HUES48 (cell line): Measurements from ENCODE around the gene PRKAG1.

Experiments
- H3K27ac ChIP-seq: one replicate; pipeline ENCODE4 v1.7.0; 2013; ENCODE audit warnings: low read depth, low read length, inconsistent platforms
- H3K27me3 ChIP-seq: 2 replicates; pipeline ENCODE4 v1.6.1; 2013; ENCODE audit warnings: mild to moderate bottlenecking, low read length; ENCODE audit not compliant: control insufficient read depth, insufficient read depth
- H3K36me3 ChIP-seq: 2 replicates; pipeline ENCODE4 v1.6.1; 2013; ENCODE audit warnings: low read length; ENCODE audit not compliant: control insufficient read depth, insufficient read depth
- H3K4me1 ChIP-seq: 2 replicates; pipeline ENCODE4 v1.6.1; 2013; ENCODE audit warnings: mild to moderate bottlenecking, low read length; ENCODE audit not compliant: control insufficient read depth, insufficient read depth
- H3K4me3 ChIP-seq: 2 replicates; pipeline ENCODE4 v1.5.1; 2013; ENCODE audit warnings: mild to moderate bottlenecking, low read depth, low read length
- H3K9ac ChIP-seq: 2 replicates; pipeline ENCODE4 v1.6.1; 2013; ENCODE audit warnings: mild to moderate bottlenecking, low read depth, low read length, moderate library complexity
- H3K9me3 ChIP-seq: 2 replicates; pipeline ENCODE4 v1.6.1; 2013; ENCODE audit warnings: low read length; ENCODE audit not compliant: control insufficient read depth, insufficient read depth

The PRKAG1 gene

GRCh38 chr12:48988030-48988649 lies 30.4 kb downstream of the PRKAG1 start:
- peaks cover 70% of the 10 kb centered on the region for H3K27me3 ChIP-seq
- H3K9ac ChIP-seq = no peak overlapping the region

DNA sequence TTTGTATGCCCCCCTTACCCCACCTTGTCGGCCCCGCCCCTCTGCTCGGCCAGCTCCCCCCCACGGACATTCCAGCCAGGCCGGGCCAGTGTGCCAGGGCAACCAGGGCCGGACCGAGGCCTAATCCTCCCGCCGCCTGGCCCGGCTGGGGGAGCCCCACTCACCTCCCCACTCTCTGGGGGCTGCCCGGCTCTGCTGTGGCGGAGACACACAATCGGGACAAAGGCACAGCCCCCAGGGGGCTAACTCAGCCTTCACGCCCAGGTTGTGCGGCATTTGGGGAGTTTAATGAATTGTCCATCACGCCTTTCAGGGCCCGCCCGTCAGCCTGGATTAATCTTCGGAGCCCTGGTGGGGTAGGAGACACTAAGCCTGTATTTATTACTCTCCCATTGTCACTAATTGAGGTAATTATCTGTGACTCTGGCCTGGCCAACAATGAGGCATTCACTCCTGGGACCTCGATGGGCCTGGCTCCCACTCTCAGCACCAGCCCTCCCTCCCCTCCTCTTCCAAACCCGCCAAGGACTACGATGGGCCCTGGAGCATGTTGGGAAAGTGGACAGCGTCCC lies 31.8 kb downstream of the PRKAG1 start:
- H3K9ac ChIP-seq = no peak overlapping the region
- H3K27me3 ChIP-seq = peaks cover 75% of the 10 kb centered on the region
- no peaks in the 10 kb centered on the region for H3K9me3 ChIP-seq
- no peaks in the 10 kb centered on the region for H3K36me3 ChIP-seq
- no peaks in the 10 kb centered on the region for H3K4me1 ChIP-seq
- H3K4me3 ChIP-seq = no peak overlapping the region
- H3K27ac ChIP-seq = no peak overlapping the region

More at GRCh38 chr12:48988030-48988649, 30.4 kb downstream of the PRKAG1 start:
- H3K9me3 ChIP-seq = no peaks in the 10 kb centered on the region
- H3K4me3 ChIP-seq = no peak overlapping the region
- no peaks in the 10 kb centered on the region for H3K36me3 ChIP-seq
- no peaks in the 10 kb centered on the region for H3K4me1 ChIP-seq
- H3K27ac ChIP-seq = no peak overlapping the region

- H3K4me3 ChIP-seq = no peak overlapping the region
- no peak overlapping the region for H3K27ac ChIP-seq
- no peak overlapping the region for H3K9ac ChIP-seq
- peaks cover 83% of the 10 kb centered on the region for H3K27me3 ChIP-seq
- peaks cover 4% of the 10 kb centered on the region; the same call in 1 of the 2 replicates for H3K4me1 ChIP-seq
- H3K36me3 ChIP-seq = no peaks in the 10 kb centered on the region
- H3K9me3 ChIP-seq = no peaks in the 10 kb centered on the region
These were observed 32.7 kb downstream of the PRKAG1 start for GRCh38 chr12:48985901-48986300.

DNA sequence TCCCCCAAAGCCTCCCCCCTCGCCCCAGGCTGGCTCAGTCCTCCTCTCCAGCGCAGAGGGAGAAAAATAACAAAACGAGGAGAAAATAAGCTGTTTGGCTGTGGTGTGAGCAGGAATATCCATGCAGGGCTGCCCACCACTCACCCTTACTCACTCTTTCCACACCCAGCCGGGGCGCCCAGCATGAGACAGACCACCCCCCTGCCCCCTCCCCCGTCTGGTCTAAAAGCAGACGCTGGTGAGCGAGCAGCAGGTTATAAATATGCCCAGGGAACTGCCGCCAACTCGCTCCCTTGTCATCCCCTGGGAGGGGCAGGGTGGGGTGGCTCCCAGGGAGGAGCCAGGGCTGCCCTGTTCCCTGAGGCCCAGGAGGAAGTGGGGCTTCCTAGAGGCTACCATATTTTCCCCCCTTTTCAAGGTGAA lies 33.1 kb downstream of the PRKAG1 start:
- Histone ChIP-seq H3K4me1 (peaks cover 7% of the 10 kb centered on the region; the same call in 1 of the 2 replicates), H3K27ac (no peak overlapping the region), H3K4me3 (no peak overlapping the region), H3K9me3 (no peaks in the 10 kb centered on the region), H3K9ac (no peak overlapping the region), H3K27me3 (peaks cover 83% of the 10 kb centered on the region), H3K36me3 (no peaks in the 10 kb centered on the region)

DNA sequence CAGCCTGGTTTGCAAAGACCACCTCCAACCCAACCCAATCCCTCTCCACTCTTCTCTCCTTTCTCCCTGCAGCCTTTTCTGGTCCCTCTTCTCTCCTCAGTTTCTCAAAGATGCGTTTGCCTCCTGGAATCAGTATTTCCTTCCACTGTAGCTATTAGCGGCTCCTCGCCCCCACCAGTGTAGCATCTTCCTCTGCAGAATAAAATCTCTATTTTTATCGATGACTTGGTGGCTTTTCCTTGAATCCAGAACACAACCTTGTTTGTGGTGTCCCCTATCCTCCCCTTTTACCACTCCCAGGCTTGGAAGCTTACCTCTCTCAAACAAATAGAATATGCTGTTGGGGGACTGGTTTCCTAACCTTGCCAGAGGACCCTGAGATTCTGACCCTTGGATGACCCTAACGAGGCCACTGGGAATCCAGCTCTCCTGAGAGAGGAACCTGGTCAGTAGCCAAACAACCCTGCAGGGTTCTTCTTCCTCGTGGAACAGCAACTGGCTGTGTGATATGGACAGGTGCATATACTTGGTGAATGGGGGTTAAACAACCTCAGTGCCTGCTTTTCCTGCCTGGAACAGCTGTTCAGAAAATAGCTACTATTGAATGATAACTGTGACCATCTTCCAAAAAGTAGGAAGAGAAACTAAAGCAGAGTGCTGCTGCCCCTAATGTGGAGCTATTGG lies 36.0 kb downstream of the PRKAG1 start:
- Histone ChIP-seq H3K4me1 (peaks cover 26% of the 10 kb centered on the region), H3K9ac (no peak overlapping the region), H3K27me3 (peaks cover 98% of the 10 kb centered on the region), H3K36me3 (no peaks in the 10 kb centered on the region), H3K27ac (no peak overlapping the region), H3K9me3 (no peaks in the 10 kb centered on the region), H3K4me3 (no peak overlapping the region)

DNA sequence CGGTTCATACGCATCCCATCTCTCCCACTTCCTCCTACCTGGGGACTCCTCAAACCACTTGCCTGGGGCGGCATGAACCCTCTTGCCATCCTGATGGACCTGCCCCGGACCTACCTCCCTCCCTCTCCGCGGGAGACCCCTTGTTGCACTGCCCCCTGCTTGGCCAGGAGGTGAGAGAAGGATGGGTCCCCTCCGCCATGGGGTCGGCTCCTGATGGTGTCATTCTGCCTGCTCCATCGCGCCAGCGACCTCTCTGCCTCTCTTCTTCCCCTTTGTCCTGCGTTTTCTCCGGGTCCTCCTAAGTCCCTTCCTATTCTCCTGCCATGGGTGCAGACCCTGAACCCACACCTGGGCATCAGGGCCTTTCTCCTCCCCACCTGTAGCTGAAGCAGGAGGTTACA lies 36.8 kb downstream of the PRKAG1 start:
- H3K36me3 ChIP-seq = no peaks in the 10 kb centered on the region
- no peak overlapping the region for H3K9ac ChIP-seq
- H3K9me3 ChIP-seq = no peaks in the 10 kb centered on the region
- no peak overlapping the region for H3K27ac ChIP-seq
- H3K4me3 ChIP-seq = peak overlapping the region; percentile 59
- peaks cover 26% of the 10 kb centered on the region for H3K4me1 ChIP-seq
- H3K27me3 ChIP-seq = peaks cover 98% of the 10 kb centered on the region

DNA sequence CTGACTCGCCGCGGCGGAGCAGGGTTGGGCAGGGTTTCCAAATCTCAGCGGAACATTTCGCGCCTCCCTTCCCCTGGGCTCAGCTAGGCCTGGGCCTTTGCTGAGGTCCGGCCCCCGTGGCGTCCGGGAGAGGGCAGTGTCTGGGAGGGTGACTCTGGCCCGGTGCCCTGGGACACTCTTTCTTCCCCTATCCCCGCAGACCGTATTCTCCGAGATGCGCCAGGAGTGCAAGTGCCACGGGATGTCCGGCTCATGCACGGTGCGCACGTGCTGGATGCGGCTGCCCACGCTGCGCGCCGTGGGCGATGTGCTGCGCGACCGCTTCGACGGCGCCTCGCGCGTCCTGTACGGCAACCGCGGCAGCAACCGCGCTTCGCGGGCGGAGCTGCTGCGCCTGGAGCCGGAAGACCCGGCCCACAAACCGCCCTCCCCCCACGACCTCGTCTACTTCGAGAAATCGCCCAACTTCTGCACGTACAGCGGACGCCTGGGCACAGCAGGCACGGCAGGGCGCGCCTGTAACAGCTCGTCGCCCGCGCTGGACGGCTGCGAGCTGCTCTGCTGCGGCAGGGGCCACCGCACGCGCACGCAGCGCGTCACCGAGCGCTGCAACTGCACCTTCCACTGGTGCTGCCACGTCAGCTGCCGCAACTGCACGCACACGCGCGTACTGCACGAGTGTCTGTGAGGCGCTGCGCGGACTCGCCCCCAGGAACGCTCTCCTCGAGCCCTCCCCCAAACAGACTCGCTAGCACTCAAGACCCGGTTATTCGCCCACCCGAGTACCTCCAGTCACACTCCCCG lies 37.4 kb downstream of the PRKAG1 start:
- peaks cover 26% of the 10 kb centered on the region for H3K4me1 ChIP-seq
- H3K9ac ChIP-seq = no peak overlapping the region
- no peaks in the 10 kb centered on the region for H3K9me3 ChIP-seq
- no peaks in the 10 kb centered on the region for H3K36me3 ChIP-seq
- H3K27ac ChIP-seq = no peak overlapping the region
- peak overlapping the region; percentile 59 for H3K4me3 ChIP-seq
- peaks cover 99% of the 10 kb centered on the region for H3K27me3 ChIP-seq

DNA sequence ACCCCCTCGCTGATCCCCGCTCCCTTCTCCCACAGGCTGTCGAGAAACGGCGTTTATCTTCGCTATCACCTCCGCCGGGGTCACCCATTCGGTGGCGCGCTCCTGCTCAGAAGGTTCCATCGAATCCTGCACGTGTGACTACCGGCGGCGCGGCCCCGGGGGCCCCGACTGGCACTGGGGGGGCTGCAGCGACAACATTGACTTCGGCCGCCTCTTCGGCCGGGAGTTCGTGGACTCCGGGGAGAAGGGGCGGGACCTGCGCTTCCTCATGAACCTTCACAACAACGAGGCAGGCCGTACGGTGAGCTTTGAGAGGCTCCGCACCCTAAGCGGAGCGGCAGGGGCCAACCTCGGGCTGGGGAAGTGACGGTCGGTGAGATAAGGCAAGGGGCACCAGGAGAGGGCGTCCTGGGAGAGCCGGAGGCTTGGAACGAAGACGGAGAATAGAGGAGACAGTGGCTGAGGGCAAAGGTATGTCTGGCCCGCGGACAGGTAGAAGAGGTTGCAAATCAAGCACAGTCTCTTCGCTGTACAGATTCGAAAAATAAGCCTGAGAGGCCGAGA lies 38.1 kb downstream of the PRKAG1 start:
- no peaks in the 10 kb centered on the region for H3K9me3 ChIP-seq
- peak overlapping the region; percentile 59 for H3K4me3 ChIP-seq
- no peak overlapping the region for H3K27ac ChIP-seq
- no peaks in the 10 kb centered on the region for H3K36me3 ChIP-seq
- H3K4me1 ChIP-seq = peaks cover 26% of the 10 kb centered on the region
- no peak overlapping the region for H3K9ac ChIP-seq
- H3K27me3 ChIP-seq = peaks cover 99% of the 10 kb centered on the region

DNA sequence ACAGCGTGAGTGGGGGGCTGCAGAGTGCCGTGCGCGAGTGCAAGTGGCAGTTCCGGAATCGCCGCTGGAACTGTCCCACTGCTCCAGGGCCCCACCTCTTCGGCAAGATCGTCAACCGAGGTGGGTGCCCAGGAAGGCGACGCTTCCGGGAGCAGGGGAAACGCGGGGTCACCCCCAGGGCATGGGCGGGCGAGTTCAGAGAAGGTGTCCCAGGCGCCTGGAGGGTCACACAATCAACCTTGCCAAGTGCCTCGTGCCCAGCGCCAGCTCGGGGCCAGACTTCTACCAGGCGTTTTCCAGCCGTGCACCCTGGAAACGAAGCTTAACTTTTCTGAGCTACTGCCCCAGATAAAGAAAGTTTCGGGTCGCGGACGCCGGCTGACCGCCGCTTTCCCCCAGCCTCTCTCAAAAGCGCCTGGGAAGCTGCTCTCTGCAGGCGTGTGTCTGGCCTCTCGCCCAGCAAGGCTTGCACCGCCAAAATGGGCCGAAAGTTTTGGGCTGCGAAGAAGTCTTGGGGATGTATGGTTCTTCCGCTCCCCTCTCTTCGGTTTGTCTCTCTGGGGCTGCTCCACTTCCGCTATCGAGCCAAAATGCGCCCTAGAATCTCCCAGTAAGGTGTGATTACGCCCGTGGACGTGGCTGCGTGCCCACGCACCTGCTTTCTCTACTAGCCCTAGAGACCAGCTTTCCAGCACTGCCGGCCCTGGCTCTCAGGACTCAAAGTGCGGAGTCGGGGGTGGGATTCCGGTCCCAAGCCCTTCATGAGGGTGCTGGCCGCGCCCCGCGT lies 38.8 kb downstream of the PRKAG1 start:
- H3K9me3 ChIP-seq = no peaks in the 10 kb centered on the region
- H3K4me1 ChIP-seq = peaks cover 26% of the 10 kb centered on the region
- no peaks in the 10 kb centered on the region for H3K36me3 ChIP-seq
- peak overlapping the region; percentile 59; the same call in 1 of the 2 replicates for H3K4me3 ChIP-seq
- no peak overlapping the region for H3K27ac ChIP-seq
- H3K27me3 ChIP-seq = peaks cover 99% of the 10 kb centered on the region
- no peak overlapping the region for H3K9ac ChIP-seq
